CD4-positive, alpha-beta T cell (primary cell): ENCODE measurements around the gene TMEM44. TPM values are rescaled to one million over a fixed set of nuclear protein-coding genes. Genes with fewer than 3 reads are reported as not detected.
A peak's percentile ranks its signal among the peaks of the same experiment; 100 is the strongest.

Source experiments
- ATAC-seq: fragments of 200-7000 bp; cut with Tn5 transposase; one replicate; pipeline ENCODE4 v1.10.0; 2022; ENCODE audit warnings: mild to moderate bottlenecking; ENCODE audit not compliant: poor library complexity
- CTCF ChIA-PET: fragments of 350-600 bp; sonication (Branson Sonifier 250); formaldehyde crosslinking; loops from one replicate; lab custom pipeline; 2021; ENCODE audit warnings: antibody characterized with exemption, inconsistent platforms; lab: Charles Lee
- POLR2A ChIA-PET: fragments of 350-600 bp; sonication (Branson Sonifier 250); formaldehyde crosslinking; loops from one replicate; lab custom pipeline; 2021; ENCODE audit warnings: antibody characterized with exemption, inconsistent platforms; lab: Charles Lee
- DNase-seq, 14 experiments: peaks; one replicate each; pipeline ENCODE4 v3.0.0-alpha.2; 2013 to 2020; ENCODE audit warnings: mixed read lengths in 2 of 14
- H3K27ac ChIP-seq, 2 donors: one replicate each; pipeline versions ENCODE4 v1.5.1 to v1.7.0; 2013; ENCODE audit warnings: low read length in 2 of 2, low read depth in 1 of 2, mild to moderate bottlenecking in 1 of 2
- H3K27me3 ChIP-seq, 2 experiments: 1 replicate in 1 of 2; 2 replicates in 1 of 2; pipeline versions ENCODE4 v1.6.1 to v1.7.0; 2013; ENCODE audit warnings: low read length in 2 of 2, control low read depth in 1 of 2, mild to moderate bottlenecking in 1 of 2, moderate library complexity in 1 of 2; ENCODE audit not compliant: insufficient read depth in 2 of 2, control insufficient read depth in 1 of 2
- H3K36me3 ChIP-seq: one replicate; pipeline ENCODE4 v1.6.1; 2013; ENCODE audit warnings: low read length, control low read depth; ENCODE audit not compliant: insufficient read depth
- H3K4me1 ChIP-seq: one replicate; pipeline ENCODE4 v1.6.1; 2013; ENCODE audit warnings: low read length, control low read depth; ENCODE audit not compliant: insufficient read depth
- H3K4me3 ChIP-seq: one replicate; pipeline ENCODE4 v1.5.1; 2013; ENCODE audit warnings: mild to moderate bottlenecking, low read length, moderate library complexity
- H3K9me3 ChIP-seq, 2 experiments: 1 replicate in 1 of 2; 2 replicates in 1 of 2; pipeline versions ENCODE4 v1.6.1 to v1.7.0; 2013; ENCODE audit warnings: low read length in 2 of 2, mild to moderate bottlenecking in 2 of 2, control low read depth in 1 of 2, moderate library complexity in 1 of 2; ENCODE audit not compliant: control insufficient read depth in 1 of 2, insufficient read depth in 1 of 2
- H3K27ac Mint-ChIP-seq: one replicate; pipeline ENCODE4 v1.8.0; 2020; ENCODE audit warnings: mixed read lengths
- H3K27me3 Mint-ChIP-seq: one replicate; pipeline ENCODE4 v1.8.0; 2021; ENCODE audit warnings: mixed read lengths
- H3K36me3 Mint-ChIP-seq: one replicate; pipeline ENCODE4 v1.8.0; 2021; ENCODE audit warnings: low read depth, mixed read lengths
- H3K4me1 Mint-ChIP-seq: one replicate; pipeline ENCODE4 v1.8.0; 2021; ENCODE audit warnings: low read depth, mixed read lengths
- H3K4me3 Mint-ChIP-seq: one replicate; pipeline ENCODE4 v1.8.0; 2020; ENCODE audit warnings: mild to moderate bottlenecking, mixed read lengths
- H3K9me3 Mint-ChIP-seq: one replicate; pipeline ENCODE4 v1.8.0; 2020; ENCODE audit warnings: mixed read lengths
- CTCF ChIP-seq: fragments of 200-600 bp; IDR thresholded peaks from one replicate; pipeline ENCODE4 v1.8.0; 2022; ENCODE audit warnings: antibody characterized with exemption, mild to moderate bottlenecking
- intact Hi-C, 2 experiments: fragments of 100-400 bp; cut with DNase I in 1 of 2; cut with micrococcal nuclease in 1 of 2; formaldehyde crosslinking; loops; one replicate each; pipeline versions ENCODE4 v1.15.1 to v1.9.0; 2023 to 2025; cut with DNase I, micrococcal nuclease
- total RNA-seq, 174 experiments: library from RNA in 2 of 174; stranded (reverse) in 2 of 174; gene quantifications; one replicate each; pipeline ENCODE4 v1.2.3 and lab custom pipeline; 2021 to 2026

Gene TMEM44
- total RNA-seq, 2 experiments from 2014 or later, result 0.98 to 1.1 TPM

DNA sequence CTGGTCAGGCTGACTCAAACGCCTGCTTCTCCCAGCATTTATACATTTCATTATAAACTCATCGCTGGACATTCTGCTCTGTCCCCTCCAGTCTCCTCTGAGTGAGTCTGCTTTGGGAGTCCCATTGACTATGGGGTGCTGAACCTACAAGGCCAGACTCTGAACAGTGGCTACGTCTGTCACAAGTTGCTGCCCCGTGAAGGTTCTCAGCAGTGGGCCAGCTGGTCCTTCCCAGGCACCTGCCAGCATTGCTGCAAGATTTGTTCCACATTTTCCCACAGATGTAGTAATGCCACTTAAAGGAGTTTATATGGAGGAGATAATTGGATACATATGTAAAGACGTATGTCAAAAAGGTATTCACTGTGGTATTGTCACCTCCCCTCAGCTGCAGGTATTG, 73.7 kb downstream of the TMEM44 start:
- CTCF ChIA-PET, result no interaction called here
- Mint-ChIP-seq H3K27me3 (peaks cover 7% of the 10 kb centered on the region), H3K27ac (no peak overlapping the region), H3K4me3 (no peak overlapping the region), H3K36me3 (no peaks in the 10 kb centered on the region), H3K4me1 (peaks cover 8% of the 10 kb centered on the region), H3K9me3 (no peaks in the 10 kb centered on the region)
- POLR2A ChIA-PET, result no interaction called here
- DNase-seq (no peak), ATAC-seq (no peak)
- no peaks in the 10 kb centered on the region for H3K27me3 ChIP-seq
- TF ChIP-seq CTCF, result no peak
- intact Hi-C loops, result no loop called here
- no peak overlapping the region for H3K4me3 ChIP-seq
- no peak overlapping the region for H3K27ac ChIP-seq
- H3K9me3 ChIP-seq, result no peaks in the 10 kb centered on the region
- peaks cover 6% of the 10 kb centered on the region for H3K4me1 ChIP-seq
- no peaks in the 10 kb centered on the region for H3K36me3 ChIP-seq

DNA sequence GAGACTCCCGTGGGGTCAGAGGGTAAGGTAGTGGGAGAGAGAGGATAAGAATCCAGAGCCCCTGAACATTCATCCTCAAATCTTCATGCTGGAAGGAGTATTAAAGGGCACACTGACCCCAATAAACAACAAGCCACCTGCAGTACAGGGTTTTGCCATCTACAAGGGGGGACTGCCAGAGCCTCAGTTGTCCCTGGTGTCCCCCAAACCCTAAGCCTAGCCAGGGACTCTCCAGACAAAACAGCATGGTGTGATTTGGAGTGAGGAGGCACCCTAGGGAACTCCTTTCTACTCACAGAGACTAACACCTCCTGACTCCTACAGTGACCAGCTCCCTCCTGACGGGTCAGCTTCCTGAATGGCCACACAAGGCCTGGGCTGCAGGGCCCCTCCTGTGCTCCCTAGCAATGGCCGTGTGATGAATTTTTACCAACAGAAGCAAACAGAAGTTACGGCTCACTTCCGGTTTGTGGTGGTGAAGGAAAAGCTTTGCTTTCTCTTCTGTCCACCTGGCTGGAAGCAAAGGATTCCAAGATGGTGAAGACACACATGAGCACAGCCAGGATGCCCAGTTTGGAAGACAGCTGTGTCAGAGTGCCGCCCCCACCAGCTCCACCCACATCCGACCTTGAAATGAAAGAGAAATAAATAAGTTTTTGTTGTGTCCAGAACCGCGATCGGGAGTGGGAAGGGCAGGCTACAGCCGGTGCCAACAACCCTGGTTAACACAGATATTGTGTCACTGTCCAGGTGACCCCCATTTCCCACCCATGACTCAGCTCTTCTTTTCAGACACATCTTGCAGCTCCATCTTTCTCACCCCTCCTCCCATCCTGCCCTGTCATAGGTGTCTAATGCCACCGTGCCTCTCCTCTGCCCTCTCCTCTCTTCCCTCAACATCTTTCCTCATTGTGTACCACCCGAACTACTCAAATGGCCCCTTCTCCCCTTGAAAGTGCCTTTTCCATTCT, 76.8 kb downstream of the TMEM44 start:
- Mint-ChIP-seq H3K36me3 (no peaks in the 10 kb centered on the region), H3K4me1 (peaks cover 8% of the 10 kb centered on the region), H3K4me3 (peak overlapping the region; percentile 50), H3K9me3 (no peaks in the 10 kb centered on the region), H3K27me3 (no peaks in the 10 kb centered on the region), H3K27ac (no peak overlapping the region)
- peak in 3 of 14 experiments; percentile 17 to 47 (median 23) for DNase-seq
- Histone ChIP-seq H3K27ac (no peak overlapping the region), H3K4me3 (peak overlapping the region; percentile 42), H3K36me3 (no peaks in the 10 kb centered on the region), H3K9me3 (no peaks in the 10 kb centered on the region), H3K4me1 (peaks cover 6% of the 10 kb centered on the region), H3K27me3 (no peaks in the 10 kb centered on the region)
- intact Hi-C loops, result no loop called here
- TF ChIP-seq CTCF, result no peak
- ATAC-seq, result no peak
- POLR2A ChIA-PET, result no interaction called here
- CTCF ChIA-PET, result interaction anchor here (0.5 kb wide), 1 partner anchor 420 kb away, joined by 3 read pairs; no protein-coding TSS in a partner anchor

- no peak overlapping the region for H3K4me3 Mint-ChIP-seq
- Histone ChIP-seq H3K27me3 (no peaks in the 10 kb centered on the region), H3K36me3 (no peaks in the 10 kb centered on the region), H3K27ac (no peak overlapping the region), H3K4me3 (no peak overlapping the region), H3K4me1 (peaks cover 6% of the 10 kb centered on the region), H3K9me3 (no peaks in the 10 kb centered on the region)
- POLR2A ChIA-PET, result no interaction called here
- no peaks in the 10 kb centered on the region for H3K36me3 Mint-ChIP-seq
- H3K4me1 Mint-ChIP-seq, result peaks cover 8% of the 10 kb centered on the region
- DNase-seq, result no peak
- ATAC-seq, result no peak
- no peak for TF ChIP-seq CTCF
- no peak overlapping the region for H3K27ac Mint-ChIP-seq
- no peaks in the 10 kb centered on the region for H3K27me3 Mint-ChIP-seq
- H3K9me3 Mint-ChIP-seq, result no peaks in the 10 kb centered on the region
- CTCF ChIA-PET, result no interaction called here
- intact Hi-C loops, result no loop called here
Measured at GRCh38 chr3:194555175-194556062, 77.8 kb downstream of the TMEM44 start.
